ENCODE measurements around the gene HSPA4. TPM values are rescaled to one million over a fixed set of nuclear protein-coding genes. Genes with fewer than 3 reads are reported as not detected.
"Not testable (repeated sequence)": the region's sequence is repeated elsewhere in the genome, so short reads cannot be mapped to it uniquely, and the experiment has no call there.

Gene HSPA4
- polyA plus RNA-seq, 4 donors: 117 to 157 (median 141) TPM

DNA sequence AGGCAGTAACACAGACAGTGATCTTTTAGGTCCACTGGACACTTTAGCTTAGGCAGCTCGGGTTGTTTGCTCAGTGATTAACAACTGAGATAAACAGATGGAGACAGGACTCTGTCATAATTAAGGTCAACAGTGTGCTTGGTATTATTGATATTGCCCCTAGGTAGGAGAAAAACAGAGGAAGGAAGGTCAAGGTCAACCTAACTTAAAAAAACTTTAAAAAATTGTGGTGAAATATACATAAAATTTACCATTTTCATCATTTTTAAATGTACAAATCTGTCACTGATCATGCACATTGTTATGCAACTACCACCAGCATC, 2.1 kb upstream of the HSPA4 start:
- no peak for DNase-seq (ENCODE audit: low read depth in 4 of 4, low spot score in 3 of 4)

GRCh38 chr5:133050521-133050920, 1.3 kb upstream of the HSPA4 start:
- no peak for DNase-seq (ENCODE audit: low read depth in 4 of 4, low spot score in 3 of 4)

DNA sequence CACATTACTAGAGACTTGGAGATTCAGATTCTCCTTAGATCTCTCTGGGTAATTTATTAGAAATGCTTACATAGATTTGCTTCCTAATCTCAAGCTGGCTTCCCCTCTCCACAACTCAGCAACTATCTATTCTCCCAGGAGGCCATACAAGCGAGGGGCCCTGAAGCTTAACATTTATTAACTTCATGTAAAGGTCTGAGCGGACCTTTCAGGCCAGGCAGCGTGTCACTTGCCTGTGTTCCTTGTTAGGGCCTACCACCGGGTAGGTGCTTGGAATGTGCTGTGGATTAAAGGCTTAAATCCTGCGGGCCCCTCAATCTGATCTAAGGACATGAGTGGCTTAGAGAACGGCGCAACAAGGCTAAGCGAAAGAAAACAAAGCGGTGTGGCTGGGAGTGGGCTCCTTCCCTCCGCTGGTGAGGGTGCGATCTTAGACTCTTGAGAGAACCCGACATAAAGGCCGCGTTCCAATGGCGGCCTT, 712 bp upstream of the HSPA4 start:
- peak in 1 of 4 donors; percentile 37 for DNase-seq (ENCODE audit: low read depth in 4 of 4, low spot score in 3 of 4)

- peak in 2 of 4 donors; percentile 32 to 39 for DNase-seq (ENCODE audit: low read depth in 4 of 4, low spot score in 3 of 4)
These were observed 733 bp downstream of the HSPA4 start for GRCh38 chr5:133052317-133053175.

DNA sequence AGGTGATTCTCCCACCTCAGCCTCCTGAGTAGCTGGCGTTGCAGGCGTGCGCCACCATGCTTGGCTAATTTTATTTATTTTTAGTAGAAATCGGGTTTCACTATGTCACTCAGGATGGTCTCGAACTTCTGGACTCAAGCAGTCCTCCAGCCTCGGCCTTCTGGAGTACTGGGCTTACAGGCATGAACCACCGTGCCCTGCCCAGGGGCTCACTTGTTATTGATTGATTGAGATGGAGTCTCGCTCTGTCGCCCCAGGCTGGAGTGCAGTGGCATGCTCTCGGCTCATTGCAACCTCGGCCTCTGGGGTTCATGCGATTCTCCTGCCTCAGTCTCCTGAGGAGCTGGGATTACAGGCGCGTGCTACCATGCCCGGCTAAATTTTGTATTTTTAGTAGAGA, 1.6 kb downstream of the HSPA4 start:
- DNase-seq (ENCODE audit: low read depth in 4 of 4, low spot score in 3 of 4): no peak

GRCh38 chr5:133054697-133055471, 3.1 kb downstream of the HSPA4 start:
- no peak for DNase-seq (ENCODE audit: low read depth in 4 of 4, low spot score in 3 of 4)

GRCh38 chr5:133056891-133057290, 5.1 kb downstream of the HSPA4 start:
- no peak for DNase-seq (ENCODE audit: low read depth in 4 of 4, low spot score in 3 of 4)

DNA sequence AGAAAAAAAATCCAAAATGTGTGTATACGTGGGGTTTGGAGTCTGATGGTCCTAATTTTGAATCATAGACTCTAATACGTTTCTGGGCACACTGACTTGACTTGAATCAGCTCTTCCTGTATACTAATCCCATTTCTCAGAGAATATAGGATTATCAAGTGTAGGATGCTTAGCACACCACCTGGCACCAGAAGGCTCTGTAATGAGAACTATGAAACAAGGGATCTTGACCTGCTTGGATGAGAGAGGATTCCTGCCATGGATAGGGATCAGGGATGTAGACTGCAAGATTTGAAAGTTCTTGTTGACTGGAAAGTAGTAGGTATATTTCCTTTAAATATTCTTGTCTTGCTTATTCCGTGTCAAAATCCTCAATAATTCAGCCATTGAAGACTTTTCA, 7.8 kb downstream of the HSPA4 start:
- no peak for DNase-seq (ENCODE audit: low read depth in 4 of 4, low spot score in 3 of 4)

- DNase-seq (ENCODE audit: low read depth in 4 of 4, low spot score in 3 of 4): no peak
These were observed 10.5 kb downstream of the HSPA4 start for GRCh38 chr5:133062276-133062675.

- no peak for DNase-seq (ENCODE audit: low read depth in 4 of 4, low spot score in 3 of 4)
These were observed 12.2 kb downstream of the HSPA4 start for GRCh38 chr5:133063965-133064364.

GRCh38 chr5:133065471-133065870, 13.7 kb downstream of the HSPA4 start:
- no peak for DNase-seq (ENCODE audit: low read depth in 4 of 4, low spot score in 3 of 4)

GRCh38 chr5:133066045-133066444, 14.2 kb downstream of the HSPA4 start:
- DNase-seq (ENCODE audit: low read depth in 4 of 4, low spot score in 3 of 4): no peak

DNA sequence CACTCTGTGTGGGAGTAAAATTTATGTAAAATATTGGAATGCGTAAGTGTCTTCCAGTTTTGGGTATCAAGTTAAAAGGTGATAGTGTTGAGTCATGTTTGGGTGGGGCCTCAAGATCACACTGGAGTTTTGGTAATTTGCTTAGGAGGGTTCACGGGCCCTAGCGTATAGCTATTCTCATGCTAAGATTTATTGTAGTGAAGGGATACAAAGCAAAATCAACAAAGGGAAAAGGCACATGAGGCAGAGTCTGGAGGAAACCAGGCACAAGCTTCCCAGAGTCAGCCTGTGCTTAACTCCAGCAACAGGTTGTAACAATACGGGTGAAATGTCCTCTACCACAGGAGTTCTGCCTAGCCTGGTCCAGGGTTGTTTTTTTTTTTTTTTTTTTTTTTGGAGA, 20.2 kb downstream of the HSPA4 start:
- no peak for DNase-seq (ENCODE audit: low read depth in 4 of 4, low spot score in 3 of 4)

- DNase-seq (ENCODE audit: low read depth in 4 of 4, low spot score in 3 of 4): no peak
These were observed 24.0 kb downstream of the HSPA4 start for GRCh38 chr5:133075572-133076536.

DNA sequence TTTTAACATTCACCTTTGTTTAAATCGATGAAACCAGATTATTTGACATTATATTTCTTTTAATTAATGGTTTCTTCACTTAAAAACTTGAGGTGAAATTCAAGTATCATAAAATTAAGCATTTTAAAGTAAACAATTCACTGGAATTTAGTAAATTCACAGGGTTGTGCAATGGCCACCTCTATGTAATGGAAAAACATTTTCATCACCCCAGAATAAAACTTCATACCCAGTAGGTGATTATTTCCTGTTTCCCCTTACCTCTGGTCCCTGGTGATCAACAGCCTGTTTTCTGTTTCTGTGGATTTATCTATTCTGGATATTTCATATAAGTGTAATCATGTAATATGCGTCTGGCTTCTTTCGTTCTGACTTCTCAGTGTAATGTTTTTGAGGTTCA, 27.2 kb downstream of the HSPA4 start:
- DNase-seq (ENCODE audit: low read depth in 4 of 4, low spot score in 3 of 4): no peak

GRCh38 chr5:133081036-133081435, 29.2 kb downstream of the HSPA4 start:
- no peak for DNase-seq (ENCODE audit: low read depth in 4 of 4, low spot score in 3 of 4)

- DNase-seq (ENCODE audit: low read depth in 4 of 4, low spot score in 3 of 4): no peak
These were observed 29.9 kb downstream of the HSPA4 start for GRCh38 chr5:133081703-133082102.

DNA sequence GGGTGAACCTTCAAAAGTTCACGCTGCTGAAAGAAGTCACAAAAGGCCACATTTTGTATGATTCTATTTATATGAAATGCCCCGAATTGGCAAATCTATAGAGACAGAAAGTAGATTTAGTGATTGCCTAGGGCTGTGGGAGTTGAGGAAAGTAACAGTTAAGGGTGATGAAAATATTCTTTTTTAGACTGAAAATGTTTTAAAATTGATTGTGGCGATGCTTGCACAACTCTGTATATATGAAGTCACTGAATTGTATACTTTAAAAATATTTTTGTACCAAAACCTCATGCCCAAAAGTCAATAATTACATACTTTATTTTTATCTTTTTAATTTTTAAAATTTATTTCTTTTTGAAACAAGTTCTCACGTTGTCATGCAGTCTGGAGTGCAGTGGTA, 30.3 kb downstream of the HSPA4 start:
- DNase-seq (ENCODE audit: low read depth in 4 of 4, low spot score in 3 of 4): no peak

- no peak for DNase-seq (ENCODE audit: low read depth in 4 of 4, low spot score in 3 of 4)
These were observed 32.1 kb downstream of the HSPA4 start for GRCh38 chr5:133083901-133084300.

DNA sequence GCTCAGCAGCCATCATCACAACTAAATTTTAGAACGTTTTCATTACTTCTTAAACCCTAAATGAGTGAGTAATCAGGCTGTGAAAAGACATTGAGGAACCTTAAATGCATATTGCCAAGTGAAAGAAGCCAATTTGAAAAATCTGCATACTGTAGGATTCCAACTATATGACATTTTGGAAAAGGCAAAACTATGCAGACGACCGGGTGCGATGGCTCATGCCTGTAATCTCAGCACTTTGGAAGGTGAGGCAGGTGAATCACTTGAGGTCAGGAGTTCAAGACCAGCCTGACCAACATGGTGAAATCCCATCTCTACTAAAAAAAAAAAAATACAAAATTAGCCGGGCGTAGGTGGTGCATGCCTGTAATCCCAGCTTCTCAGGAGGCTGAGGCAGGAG, 33.4 kb downstream of the HSPA4 start:
- DNase-seq (ENCODE audit: low read depth in 4 of 4, low spot score in 3 of 4): not testable (repeated sequence)

Data from right renal pelvis (tissue), 4 donors.